Gastrocnemius medialis (tissue), 4 donors: Measurements from ENCODE around the gene PRKCE. TPM values are rescaled to one million over a fixed set of nuclear protein-coding genes. Genes with fewer than 3 reads are reported as not detected.

Experiments used
- ATAC-seq, 2 donors: fragments of 150-250 bp; one replicate each; pipeline ENCODE4 v1.9.1; 2016
- DNase-seq, 2 donors: peaks; one replicate each; pipeline ENCODE4 v3.0.0-alpha.2; 2019
- H3K27ac ChIP-seq, 4 donors: fragments of 200-600 bp; sonication (generic); 1 replicate in 1 of 4; 2 replicates in 3 of 4; pipeline ENCODE4 v1.5.1; 2016 to 2018; ENCODE audit warnings: mild to moderate bottlenecking in 2 of 4, moderate library complexity in 1 of 4
- H3K27me3 ChIP-seq, 3 donors: fragments of 200-600 bp; sonication (generic) in 2 of 3; 1 replicate in 1 of 3; 2 replicates in 2 of 3; pipeline versions ENCODE4 v1.5.1 to v1.6.0; 2016 to 2019; ENCODE audit warnings: mild to moderate bottlenecking in 1 of 3, moderate library complexity in 1 of 3
- H3K36me3 ChIP-seq, 2 donors: fragments of 200-600 bp; sonication (generic) in 1 of 2; one replicate each; pipeline ENCODE4 v1.5.1; 2017 to 2018
- H3K4me1 ChIP-seq, 2 donors: fragments of 200-600 bp; sonication (generic) in 1 of 2; one replicate each; pipeline ENCODE4 v1.5.1; 2016 to 2017; ENCODE audit warnings: mild to moderate bottlenecking in 2 of 2
- H3K4me3 ChIP-seq, 4 donors: fragments of 200-600 bp; sonication (generic) in 3 of 4; 1 replicate in 1 of 4; 2 replicates in 3 of 4; pipeline ENCODE4 v1.5.1; 2016 to 2019; ENCODE audit warnings: mild to moderate bottlenecking in 2 of 4
- H3K9me3 ChIP-seq, 3 donors: fragments of 200-600 bp; sonication (generic) in 2 of 3; 1 replicate in 1 of 3; 2 replicates in 2 of 3; pipeline ENCODE4 v1.5.1; 2016 to 2019
- CTCF ChIP-seq, 5 experiments: fragments of 450-650 bp in 3 of 5; fragments of 200-600 bp in 2 of 5; sonication (generic) in 2 of 5; IDR thresholded peaks in 4 of 5; conservative IDR thresholded peaks in 1 of 5; 1 replicate in 4 of 5; 2 replicates in 1 of 5; pipeline ENCODE4 v1.5.1; 2016 to 2019; ENCODE audit warnings: antibody characterized with exemption in 5 of 5, mild to moderate bottlenecking in 3 of 5, moderate library complexity in 3 of 5
- POLR2A ChIP-seq, 2 donors: fragments of 450-650 bp; IDR thresholded peaks; one replicate each; pipeline ENCODE4 v1.6.1; 2017; ENCODE audit warnings: antibody characterized with exemption in 2 of 2, mild to moderate bottlenecking in 2 of 2, moderate library complexity in 2 of 2
- in situ Hi-C, 4 donors: fragments of 200-750 bp; cut with MboI; loops; one replicate each; pipeline versions ENCODE4 v1.15.0 to v1.8.0; 2017; ENCODE audit warnings: low sequenced_read_pairs in 4 of 4
- intact Hi-C: fragments of 100-400 bp; cut with DNase I; formaldehyde crosslinking; loops from one replicate; pipeline ENCODE4 v1.15.1; 2023; ENCODE audit warnings: low total_unique reads
- total RNA-seq, 4 donors: library from RNA; depleted of rRNA; stranded (reverse); fragments of >200 nt; gene quantifications; one replicate each; pipeline versions ENCODE4 v1.1.0 to v1.2.3, GENCODE V29; 2016

The PRKCE gene
- total RNA-seq, 4 donors from 2014 or later = 5.8 to 28.9 (median 11.8) TPM

GRCh38 chr2:46050027-46050426, 398.6 kb downstream of the PRKCE start:
- in situ Hi-C loops (loop anchor here in 1 of 4 donors (25.0 kb wide), 1 partner anchor 312 kb away; no protein-coding TSS in a partner anchor), intact Hi-C loops (no loop called here)
- Histone ChIP-seq H3K27ac (no peak overlapping the region), H3K9me3 (no peaks in the 10 kb centered on the region), H3K4me3 (no peak overlapping the region), H3K27me3 (no peaks in the 10 kb centered on the region), H3K36me3 (peaks cover 0 to 5% of the 10 kb centered on the region in 2 donors), H3K4me1 (peaks cover 7 to 16% of the 10 kb centered on the region in 2 donors)
- no peak for TF ChIP-seq POLR2A (IDR thresholded peaks at IDR 0.05)
- no peak for TF ChIP-seq CTCF (IDR thresholded peaks at IDR 0.05 in 4 of 5, conservative IDR thresholded peaks at IDR 0.05 in 1 of 5)
- ATAC-seq = no peak
- no peak for DNase-seq

DNA sequence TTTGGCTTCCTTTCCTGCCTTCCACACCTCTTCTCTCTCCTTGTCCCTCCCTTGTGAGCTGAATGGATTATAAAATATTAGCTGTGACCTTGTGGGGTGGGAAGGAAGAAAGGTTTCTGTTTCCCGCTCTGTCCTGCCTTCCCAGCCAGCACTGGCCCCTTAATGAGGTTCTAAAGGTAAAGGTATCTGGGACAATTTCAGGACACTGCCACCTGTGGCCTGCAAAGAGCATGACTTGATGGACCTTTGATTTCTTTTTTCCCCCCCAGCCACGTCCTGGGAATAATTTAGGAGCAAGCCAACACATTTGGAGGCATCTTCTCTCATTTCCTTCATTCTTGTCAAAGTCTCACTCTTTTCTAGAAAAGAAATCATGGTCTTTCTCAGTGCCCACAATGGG, 399.0 kb downstream of the PRKCE start:
- TF ChIP-seq POLR2A (IDR thresholded peaks at IDR 0.05) (no peak), CTCF (IDR thresholded peaks at IDR 0.05 in 4 of 5, conservative IDR thresholded peaks at IDR 0.05 in 1 of 5) (no peak)
- ATAC-seq = no peak

DNA sequence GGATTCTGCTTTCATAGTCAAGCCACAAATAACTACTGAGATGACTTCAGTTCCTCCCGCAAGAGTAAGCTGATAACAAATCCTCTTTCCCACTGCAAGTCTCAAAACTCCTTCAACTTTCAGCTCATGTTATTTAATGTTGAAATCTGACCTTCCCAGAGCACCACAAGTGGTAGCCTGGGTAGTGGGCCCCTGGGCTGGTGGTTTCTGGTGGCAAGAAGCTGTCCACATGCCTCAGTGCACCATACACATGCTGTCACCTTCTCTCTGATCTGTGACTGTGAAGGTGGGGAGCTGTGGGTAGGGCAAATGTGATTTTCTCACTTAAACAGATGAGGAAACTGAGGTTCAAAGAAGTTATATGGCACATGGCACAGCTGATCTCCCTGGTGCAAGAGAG, 399.6 kb downstream of the PRKCE start:
- Histone ChIP-seq H3K4me3 (no peak overlapping the region), H3K27me3 (no peaks in the 10 kb centered on the region), H3K36me3 (peaks cover 0 to 5% of the 10 kb centered on the region in 2 donors), H3K9me3 (no peaks in the 10 kb centered on the region), H3K27ac (no peak overlapping the region), H3K4me1 (peaks cover 7 to 16% of the 10 kb centered on the region in 2 donors)
- intact Hi-C loops (no loop called here), in situ Hi-C loops (loop anchor here in 1 of 4 donors (25.0 kb wide), 1 partner anchor 311 kb away; no protein-coding TSS in a partner anchor)
- DNase-seq (no peak), ATAC-seq (no peak)
- TF ChIP-seq POLR2A (IDR thresholded peaks at IDR 0.05) = no peak
- TF ChIP-seq CTCF (IDR thresholded peaks at IDR 0.05 in 4 of 5, conservative IDR thresholded peaks at IDR 0.05 in 1 of 5) = no peak

More for the DNA sequence above, 399.0 kb downstream of the PRKCE start:
- in situ Hi-C loops (loop anchor here in 1 of 4 donors (25.0 kb wide), 1 partner anchor 312 kb away; no protein-coding TSS in a partner anchor), intact Hi-C loops (no loop called here)
- Histone ChIP-seq H3K27ac (no peak overlapping the region), H3K36me3 (peaks cover 0 to 5% of the 10 kb centered on the region in 2 donors), H3K9me3 (no peaks in the 10 kb centered on the region), H3K27me3 (no peaks in the 10 kb centered on the region), H3K4me3 (no peak overlapping the region), H3K4me1 (peaks cover 7 to 16% of the 10 kb centered on the region in 2 donors)
- DNase-seq = no peak

GRCh38 chr2:46053564-46053963, 402.1 kb downstream of the PRKCE start:
- TF ChIP-seq POLR2A (IDR thresholded peaks at IDR 0.05) (no peak), CTCF (IDR thresholded peaks at IDR 0.05 in 4 of 5, conservative IDR thresholded peaks at IDR 0.05 in 1 of 5) (no peak)
- Histone ChIP-seq H3K27ac (no peak overlapping the region), H3K4me1 (peaks cover 0 to 8% of the 10 kb centered on the region in 2 donors), H3K9me3 (no peaks in the 10 kb centered on the region), H3K4me3 (no peak overlapping the region), H3K36me3 (peaks cover 0 to 5% of the 10 kb centered on the region in 2 donors), H3K27me3 (no peaks in the 10 kb centered on the region)
- ATAC-seq = no peak
- no peak for DNase-seq
- intact Hi-C loops = no loop called here
- in situ Hi-C loops = loop anchor here in 1 of 4 donors (25.0 kb wide), 1 partner anchor 309 kb away; no protein-coding TSS in a partner anchor
